Measurements from ENCODE around the gene CAPN1.
"Not testable (repeated sequence)": the region's sequence is repeated elsewhere in the genome, so short reads cannot be mapped to it uniquely, and the experiment has no call there.

CAPN1 gene

DNA sequence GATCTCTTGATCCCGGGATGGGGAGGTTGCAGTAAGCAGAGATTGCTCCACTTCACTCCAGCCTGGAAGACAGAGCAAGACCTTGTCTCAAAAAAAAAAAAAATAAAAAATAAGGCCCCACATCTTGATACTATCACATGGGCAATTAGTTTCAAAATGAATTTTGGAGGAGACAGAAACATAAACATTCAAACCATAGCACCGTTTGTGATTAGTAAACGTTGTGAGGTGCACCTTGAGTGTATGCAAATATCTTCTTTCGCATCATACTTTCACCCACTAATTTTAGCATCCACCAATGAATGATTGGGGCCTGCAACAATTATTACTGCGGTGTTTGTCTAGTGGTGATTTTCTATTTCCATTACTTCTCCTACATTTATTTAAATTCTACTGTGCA is 22.7 kb upstream of the CAPN1 start:
- DNase-seq (ENCODE audit: low read depth in 2 of 2), result no peak

DNA sequence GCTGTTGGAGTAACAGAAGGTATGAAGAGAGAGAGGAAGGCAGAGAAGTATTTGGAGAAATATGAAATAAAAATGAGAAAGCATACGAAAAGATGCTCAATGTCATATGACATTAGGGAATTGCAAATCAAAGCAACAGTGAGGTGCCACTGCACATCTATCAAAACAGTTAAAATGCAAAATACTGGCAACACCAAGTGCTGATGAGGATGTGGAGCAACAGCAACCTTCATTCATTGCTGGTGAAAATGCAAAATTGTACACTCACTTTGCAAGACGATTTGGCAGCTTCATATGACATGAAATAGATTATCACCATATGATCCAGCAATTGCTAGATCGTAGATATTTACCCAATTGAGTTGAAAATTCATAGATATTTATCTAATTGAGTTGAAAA is 21.1 kb upstream of the CAPN1 start:
- DNase-seq (ENCODE audit: low read depth in 2 of 2), result no peak

DNA sequence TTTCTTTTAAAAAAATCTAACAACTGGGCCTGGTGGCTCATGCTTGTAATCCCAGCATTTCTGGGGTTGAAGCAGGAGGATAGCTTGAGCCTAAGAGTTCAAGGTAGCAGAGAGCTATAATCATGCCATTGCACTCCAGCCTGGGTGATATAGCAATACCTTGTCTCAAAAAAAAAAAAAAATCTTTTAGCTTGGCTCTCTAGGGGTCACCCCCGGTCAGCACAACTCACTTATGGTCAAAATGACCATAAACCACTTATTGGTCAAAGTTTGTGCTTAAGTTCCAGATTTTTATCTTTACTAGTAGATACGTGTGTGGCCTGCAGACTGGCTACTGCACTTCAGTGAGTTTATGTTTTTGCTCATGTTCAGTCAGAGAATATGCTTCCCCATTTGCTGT is 18.0 kb upstream of the CAPN1 start:
- no peak for DNase-seq (ENCODE audit: low read depth in 2 of 2)

DNA sequence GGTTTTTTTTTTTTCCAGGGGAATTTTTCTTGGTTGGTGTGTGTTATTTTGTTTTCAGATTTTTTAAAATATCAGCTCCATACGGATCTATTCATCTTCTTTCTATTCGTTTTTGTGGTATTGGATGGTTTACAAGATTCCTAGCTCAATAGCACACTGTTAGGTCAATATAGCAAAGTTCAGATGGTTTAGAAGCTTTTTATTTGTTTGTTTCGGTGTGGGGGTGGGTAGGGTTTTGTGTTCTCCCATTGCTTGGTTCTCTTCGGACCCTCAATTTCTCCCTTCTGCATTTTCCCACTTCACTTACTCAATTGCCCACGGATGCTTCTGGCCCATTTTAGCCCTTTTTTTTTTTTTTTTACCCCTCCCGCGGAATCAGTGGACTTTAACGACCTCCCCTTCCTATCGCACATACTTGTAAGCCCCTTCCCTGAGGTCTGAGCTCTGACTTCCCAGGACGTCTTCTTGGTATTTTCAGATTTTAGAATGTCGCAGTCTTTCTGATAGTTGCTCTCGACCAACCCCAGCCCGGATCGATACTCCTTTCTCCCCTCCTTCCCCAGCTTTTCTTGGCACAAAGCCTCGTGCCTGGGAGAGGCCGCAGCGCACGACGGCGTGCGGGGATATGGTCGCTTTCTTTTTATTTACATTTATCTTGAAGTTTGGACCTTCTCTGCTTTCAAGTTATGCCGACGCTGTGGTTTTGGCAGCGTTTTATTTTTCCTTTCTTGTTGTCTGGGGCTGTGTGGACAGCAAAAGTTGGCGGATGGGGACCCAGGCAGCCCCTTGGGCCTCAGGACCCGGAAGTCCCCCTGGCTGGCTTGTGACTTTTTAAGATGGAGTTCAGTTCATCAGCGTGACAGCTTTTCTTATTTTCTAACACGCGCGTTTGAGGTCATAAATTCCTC is 16.1 kb upstream of the CAPN1 start:
- DNase-seq (ENCODE audit: low read depth in 2 of 2), result no peak

DNA sequence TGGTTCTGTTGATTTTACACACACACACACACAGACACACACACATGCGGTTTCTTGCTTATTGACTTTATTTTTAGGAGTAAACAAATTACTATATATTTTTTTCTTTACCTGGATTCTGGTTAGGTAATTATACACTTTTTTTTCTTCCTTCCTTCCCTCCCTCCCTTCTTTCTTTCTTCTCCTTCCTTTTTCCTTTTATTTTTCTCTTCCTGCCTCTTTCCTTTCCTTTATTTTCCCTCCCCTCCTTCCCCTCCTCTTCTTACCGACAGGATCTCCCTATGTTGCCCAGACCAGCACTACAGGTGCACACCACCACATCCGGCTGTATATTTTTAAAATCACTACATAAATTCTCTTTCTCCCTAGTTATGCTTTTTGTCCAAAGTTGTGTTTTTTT is 14.8 kb upstream of the CAPN1 start:
- no peak for DNase-seq (ENCODE audit: low read depth in 2 of 2)

DNA sequence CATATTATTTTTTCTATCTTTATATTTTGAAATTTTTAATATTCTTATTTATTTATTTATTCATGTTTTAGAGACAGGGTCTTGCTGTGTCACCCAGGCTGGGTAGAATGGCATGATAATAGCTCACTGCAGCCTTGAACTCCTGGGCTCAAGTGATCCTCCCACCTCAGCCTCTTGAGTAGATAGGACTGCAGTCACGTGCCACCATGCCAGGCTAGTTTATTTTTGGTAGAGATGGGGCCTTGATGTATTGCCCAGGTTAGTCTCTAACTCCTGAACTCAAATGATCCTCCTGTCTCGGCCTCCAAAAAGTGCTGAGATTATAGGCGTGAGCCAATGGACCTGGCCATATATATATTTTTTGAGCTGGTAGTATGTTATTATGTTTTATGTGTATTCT is 14.1 kb upstream of the CAPN1 start:
- DNase-seq (ENCODE audit: low read depth in 2 of 2), result no peak

DNA sequence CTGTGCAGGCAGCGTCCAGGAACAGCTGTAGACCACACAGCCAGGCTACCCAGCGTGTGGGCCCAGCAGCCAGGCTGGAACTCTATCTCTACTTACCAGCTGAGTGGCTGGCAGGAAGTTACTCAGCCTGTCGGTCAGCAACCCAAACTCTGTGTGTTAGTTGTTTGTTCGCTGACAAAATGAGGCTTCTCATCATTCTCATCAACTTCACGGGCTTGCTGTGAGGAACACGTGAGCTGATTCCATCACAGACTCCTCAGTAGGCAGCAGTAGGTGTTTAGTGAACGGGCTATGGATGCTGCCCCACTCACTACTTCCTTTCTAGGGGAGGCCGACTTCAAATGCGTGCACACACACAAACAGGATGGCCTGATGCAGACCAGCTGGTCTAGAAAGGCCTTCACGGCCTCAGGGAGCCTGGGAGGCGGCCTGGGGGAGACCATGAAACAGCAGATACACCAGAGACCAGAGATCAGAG is 12.5 kb upstream of the CAPN1 start:
- no peak for DNase-seq (ENCODE audit: low read depth in 2 of 2)

DNA sequence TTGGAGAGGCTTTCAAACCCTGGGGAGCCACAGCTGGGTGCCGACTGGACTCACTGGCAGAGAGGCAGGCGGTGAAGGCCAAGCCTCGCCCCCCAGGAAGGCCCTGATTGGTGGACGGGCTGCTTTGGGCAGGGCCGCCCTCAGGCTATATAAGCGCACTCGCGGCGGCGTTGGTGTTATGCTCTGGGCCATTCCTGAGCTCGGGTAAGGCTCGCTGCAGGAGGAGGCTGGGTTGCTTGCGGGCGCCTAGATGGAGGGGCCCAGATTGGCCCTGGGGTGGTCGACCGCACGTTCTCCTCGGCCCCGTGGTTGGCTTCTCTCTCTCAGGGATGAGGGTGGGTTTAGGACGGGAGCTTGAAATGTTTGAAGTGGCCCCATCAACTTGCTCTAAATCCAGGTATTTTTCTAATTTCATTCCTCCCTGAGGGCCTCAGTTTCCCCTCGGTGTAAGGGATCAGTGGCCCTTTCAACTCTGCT is 11.6 kb upstream of the CAPN1 start, which contains the start of gene SPDYC:
Gene SPDYC (plus strand): TSS at position 176 of the 477 bp plus-strand sequence. CDS start 1,125 bp downstream, outside the sequence.
- DNase-seq (ENCODE audit: low read depth in 2 of 2), result no peak

DNA sequence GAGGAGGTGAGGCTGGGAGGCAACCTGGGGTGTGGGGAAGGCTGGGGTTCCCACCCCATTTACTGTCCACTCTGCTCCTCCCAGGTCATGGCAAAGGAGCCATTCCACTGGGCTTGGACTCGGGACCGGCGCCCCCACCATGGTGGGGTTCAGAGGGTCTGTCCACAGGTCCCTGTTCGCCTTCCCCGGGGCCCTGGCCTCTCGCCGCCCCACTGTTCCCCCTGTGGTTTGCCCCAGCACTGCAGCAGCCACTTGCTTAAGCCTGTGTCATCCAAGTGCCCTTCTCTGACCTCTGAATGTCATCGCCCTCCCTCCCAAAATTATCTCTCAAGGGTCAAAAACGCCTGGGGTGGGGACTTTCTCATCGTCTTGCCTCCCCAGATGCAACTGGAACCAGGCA is 9.1 kb upstream of the CAPN1 start:
- DNase-seq (ENCODE audit: low read depth in 2 of 2), result no peak

DNA sequence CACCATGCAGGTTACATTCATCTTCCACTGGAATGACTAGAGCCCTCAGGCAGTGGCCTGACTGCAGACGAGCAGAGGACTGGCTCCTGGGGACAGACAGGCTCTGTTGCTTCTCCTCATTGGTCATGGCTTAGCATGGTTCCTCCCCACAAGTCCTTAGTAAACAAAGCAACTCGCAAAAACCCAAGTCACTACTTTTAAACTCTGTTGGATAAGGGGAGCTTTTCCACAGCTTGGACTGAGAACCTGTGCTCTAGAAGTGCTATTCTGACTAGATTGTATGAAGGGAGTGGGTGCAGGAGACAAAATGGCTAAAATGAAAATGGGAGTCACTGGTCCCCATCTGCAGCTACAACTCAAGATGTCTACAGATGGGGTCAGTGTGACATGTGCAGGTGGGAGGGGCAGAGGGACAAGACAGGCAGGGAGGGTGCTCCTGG is 7.1 kb upstream of the CAPN1 start:
- DNase-seq (ENCODE audit: low read depth in 2 of 2), result not testable (repeated sequence)

DNA sequence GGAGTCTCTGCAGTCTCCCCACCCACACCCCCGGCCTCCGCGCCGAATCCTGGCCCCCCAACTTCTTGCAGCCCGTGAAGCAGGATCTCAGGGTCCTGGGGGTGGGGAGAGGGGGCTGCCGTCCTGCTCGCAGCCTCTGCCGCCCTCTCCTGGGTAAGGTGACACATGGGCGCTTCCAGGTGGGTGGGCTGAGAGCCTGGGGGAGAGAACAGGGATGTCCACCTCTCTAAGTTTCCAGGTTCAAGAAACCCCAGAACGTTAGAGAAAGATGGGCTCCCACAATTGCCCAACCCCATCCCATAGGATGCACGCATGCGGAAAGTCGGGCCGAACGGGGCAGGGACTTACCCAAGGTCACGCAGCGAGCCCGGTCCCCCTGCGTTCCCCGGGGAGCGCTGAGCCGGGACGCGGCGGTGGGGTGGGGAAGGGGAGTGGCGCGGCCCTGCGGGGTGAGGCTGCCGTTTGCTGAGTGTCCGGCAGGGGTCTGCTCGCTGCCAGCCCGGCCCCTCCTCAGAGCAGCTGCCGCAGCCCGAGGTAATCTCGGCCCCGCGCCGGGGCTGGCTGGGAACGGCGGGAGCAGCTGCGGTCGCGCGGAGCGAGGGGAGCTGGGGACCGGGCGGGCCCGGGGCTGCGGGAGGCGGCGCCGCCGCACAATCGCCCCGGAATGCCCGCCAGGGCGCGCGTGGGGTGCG is 705 bp upstream of the CAPN1 start:
- peak; percentile 44 to 50 for DNase-seq (ENCODE audit: low read depth in 2 of 2)

DNA sequence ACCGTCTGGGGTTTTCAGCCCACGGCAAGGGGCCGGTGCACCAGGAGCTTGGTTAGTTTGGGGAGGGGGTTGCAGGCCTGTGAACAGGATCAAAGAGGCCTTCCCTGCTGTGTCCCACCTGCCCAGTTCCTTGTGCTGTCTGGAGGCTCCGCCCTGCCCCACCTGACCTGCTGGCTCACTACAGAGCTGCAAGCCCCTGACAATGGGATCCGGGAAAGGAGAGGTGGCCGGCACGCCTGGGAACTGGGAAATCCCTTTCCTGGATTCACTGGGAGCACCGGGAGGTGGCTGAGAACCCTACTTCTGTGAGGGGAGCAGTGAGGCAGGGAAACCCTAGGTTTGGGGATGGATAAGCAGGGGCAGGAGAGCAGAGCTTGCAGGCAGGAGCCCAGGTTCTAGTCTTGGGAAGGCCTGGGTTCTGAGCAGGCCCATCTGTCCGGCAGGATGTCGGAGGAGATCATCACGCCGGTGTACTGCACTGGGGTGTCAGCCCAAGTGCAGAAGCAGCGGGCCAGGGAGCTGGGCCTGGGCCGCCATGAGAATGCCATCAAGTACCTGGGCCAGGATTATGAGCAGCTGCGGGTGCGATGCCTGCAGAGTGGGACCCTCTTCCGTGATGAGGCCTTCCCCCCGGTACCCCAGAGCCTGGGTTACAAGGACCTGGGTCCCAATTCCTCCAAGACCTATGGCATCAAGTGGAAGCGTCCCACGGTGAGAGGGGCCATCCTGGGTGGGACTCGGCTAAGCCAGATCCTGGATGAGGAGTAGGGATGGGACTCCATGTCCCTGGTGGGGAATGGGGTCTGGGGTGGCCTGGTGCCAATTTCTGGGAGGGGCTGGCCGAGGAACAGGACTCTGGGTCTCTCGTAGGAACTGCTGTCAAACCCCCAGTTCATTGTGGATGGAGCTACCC is 786 bp downstream of the CAPN1 start:
- DNase-seq (ENCODE audit: low read depth in 2 of 2), result no peak

DNA sequence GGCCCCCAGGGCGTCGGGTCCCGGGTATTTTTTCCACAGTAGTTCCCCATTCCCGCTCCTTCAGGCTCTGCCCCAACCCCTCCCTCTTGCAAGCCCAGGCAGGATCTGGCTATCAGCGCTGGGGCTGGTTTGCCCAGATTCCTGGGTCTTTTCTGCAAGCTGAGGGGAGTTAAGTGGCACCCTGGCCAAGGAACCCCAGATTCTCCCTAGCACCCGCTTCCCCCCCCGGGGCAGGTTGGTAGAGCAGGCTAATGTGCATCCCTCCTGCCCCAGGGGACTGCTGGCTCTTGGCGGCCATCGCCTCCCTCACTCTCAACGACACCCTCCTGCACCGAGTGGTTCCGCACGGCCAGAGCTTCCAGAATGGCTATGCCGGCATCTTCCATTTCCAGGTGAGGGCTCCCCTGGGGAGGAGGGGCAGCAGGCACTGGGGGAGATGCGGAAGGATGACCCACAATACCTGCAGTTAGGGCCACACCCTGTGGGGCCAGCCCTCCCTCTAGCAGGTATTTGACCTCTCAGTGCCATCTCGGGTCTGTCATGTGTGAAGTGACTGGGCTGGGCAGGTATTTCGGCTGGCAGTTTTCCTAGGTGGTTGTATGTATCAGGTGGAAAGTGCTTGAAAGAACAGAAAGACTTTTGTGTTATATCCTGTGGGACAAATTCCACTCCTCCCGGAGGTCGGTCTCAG is 1.6 kb downstream of the CAPN1 start:
- DNase-seq (ENCODE audit: low read depth in 2 of 2), result no peak

DNA sequence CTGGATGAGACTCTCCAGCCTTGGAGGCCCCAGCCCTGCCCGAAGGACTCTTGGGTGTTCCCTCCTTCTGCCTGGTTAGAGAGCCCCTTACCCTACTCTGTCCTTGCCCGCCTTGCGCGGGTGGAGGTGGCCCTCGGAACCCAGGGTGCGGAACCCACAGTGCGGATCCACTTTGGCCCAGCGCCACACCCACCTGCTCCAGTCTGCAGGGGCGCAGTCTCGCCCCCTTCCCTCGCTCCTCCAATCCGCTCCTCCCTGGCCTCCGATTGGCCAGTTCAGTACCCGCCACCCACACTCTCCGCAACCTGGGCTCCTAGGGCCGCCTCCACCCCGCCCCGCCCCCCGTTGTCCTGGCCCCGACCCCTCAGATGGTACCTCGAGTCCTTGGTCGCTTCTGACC is 2.4 kb downstream of the CAPN1 start:
- DNase-seq (ENCODE audit: low read depth in 2 of 2), result no peak

DNA sequence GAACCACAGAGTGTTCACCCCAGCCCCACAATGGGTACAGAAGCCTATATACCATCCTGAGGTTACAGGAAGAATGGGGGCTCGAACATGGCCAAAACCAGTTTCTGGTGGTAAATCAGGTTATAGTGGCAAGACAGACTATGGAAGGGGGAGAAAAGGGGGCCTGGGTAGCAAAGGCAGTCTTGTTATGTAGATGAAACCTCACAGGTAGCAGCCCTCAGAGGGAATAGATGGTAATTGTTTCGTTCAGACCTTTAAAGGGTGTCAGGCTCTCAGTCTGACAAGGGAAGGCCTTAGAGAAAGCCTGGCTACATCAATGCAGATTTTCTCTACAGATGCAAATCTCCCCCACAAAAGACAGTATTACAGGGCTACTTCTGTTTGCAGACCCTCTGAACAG is 3.4 kb downstream of the CAPN1 start:
- no peak for DNase-seq (ENCODE audit: low read depth in 2 of 2)

DNA sequence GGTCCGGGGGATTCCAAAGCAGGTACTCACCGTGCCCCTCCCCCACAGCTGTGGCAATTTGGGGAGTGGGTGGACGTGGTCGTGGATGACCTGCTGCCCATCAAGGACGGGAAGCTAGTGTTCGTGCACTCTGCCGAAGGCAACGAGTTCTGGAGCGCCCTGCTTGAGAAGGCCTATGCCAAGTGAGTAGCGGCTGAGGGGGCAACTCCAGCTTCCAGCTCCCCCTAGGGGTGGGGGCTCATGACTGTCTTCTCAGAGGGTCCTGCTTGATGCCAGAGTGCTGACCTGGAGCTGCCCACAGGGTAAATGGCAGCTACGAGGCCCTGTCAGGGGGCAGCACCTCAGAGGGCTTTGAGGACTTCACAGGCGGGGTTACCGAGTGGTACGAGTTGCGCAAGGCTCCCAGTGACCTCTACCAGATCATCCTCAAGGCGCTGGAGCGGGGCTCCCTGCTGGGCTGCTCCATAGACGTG is 4.2 kb downstream of the CAPN1 start:
- no peak for DNase-seq (ENCODE audit: low read depth in 2 of 2)

DNA sequence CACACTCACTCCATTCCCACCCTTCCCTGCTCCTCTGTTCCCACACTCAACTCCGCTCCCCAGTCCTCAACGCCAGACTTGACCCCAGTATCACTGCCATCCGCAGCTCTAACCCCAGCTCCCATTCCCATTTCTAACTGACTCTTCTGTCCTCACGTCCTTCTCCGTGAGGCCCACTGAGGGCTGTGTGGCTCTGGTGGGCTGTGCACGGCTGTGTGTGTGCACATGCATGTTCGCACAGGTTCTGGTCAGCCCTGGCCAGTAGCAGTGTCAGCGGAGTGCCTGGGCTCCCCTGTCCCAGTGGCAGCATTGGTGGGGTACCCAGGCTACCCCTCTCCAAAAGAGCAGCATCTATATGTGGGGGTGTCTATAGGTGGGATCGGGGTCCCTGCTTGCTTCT is 5.0 kb downstream of the CAPN1 start:
- DNase-seq (ENCODE audit: low read depth in 2 of 2), result no peak

DNA sequence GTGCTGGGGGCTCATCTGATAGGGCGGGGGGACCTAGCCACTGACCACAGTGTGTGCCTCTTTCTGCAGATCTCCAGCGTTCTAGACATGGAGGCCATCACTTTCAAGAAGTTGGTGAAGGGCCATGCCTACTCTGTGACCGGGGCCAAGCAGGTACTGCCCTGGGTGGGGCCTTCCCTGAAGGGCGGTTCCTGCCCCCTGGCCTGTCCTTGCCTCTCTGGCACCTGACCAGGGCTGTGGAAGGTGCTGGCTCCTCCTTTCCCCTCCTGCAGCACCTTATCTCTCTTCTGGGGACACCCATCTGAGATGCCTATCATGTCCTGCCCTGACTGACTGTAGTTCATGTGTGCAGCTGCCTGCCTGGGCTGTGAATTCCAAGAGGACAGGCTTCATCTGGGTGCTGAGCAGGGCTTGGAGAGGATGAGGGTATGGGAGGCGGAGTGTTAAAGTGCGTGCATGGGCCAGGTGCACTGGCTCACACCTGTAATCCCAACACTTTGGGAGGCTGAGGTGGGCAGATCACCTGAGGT is 5.5 kb downstream of the CAPN1 start:
- no peak for DNase-seq (ENCODE audit: low read depth in 2 of 2)

DNA sequence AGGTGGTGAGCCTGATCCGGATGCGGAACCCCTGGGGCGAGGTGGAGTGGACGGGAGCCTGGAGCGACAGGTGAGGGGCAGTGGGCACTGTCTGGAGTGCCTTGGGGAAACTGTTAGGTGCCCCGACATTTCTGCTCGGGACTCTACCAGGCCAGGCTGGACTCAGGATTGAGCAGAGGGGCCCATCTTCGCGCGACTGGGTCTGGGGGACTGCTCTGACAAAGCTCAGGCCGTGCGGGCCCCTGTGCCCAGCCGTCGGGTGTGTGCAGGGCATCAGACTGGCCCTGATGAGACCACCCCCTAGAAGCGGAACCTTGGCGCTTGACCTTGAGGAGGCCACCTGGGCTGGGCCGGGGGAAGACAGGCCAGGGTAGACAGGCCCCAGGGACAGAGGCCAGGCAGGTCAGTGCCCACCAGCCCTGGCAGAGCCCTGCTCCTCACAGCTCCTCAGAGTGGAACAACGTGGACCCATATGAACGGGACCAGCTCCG is 6.3 kb downstream of the CAPN1 start:
- no peak for DNase-seq (ENCODE audit: low read depth in 2 of 2)

DNA sequence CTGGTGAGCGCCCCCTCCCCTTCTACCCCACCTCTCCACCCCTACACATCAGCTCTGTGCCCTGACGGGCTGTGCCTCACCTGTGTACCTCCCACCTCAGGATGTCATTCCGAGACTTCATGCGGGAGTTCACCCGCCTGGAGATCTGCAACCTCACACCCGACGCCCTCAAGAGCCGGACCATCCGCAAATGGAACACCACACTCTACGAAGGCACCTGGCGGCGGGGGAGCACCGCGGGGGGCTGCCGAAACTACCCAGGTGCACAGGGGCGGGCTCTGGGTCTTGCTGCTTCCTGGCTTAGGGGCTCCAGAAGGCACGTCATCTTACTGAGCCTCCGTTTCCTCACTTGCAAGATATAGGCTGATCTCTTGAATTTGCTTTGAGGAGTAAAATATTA is 6.8 kb downstream of the CAPN1 start:
- DNase-seq (ENCODE audit: low read depth in 2 of 2), result no peak

DNA sequence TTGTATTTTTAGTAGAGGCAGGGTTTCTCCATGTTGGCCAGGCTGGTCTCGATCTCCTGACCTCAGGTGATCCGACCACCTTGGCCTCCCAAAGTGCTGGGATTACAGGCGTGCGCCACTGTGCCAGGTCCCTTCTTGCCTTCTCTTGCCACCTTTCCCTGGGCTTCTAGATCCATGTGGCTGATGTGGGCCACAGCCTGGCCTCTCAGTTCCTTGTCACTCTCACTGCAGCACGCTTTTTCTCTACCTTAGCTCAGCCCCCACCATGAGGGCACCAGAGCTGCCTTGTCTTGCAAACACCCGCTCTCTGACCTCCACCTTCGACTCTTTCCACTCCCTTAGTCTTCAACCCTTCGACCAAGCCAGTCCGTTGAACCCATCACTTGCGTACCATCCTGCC is 7.5 kb downstream of the CAPN1 start:
- no peak for DNase-seq (ENCODE audit: low read depth in 2 of 2)

All from stimulated activated CD4-positive, alpha-beta T cell treated with anti-CD3 and anti-CD28 coated beads, Interleukin-15, amount 100 ng/mL, for 48 hours (primary cell).